Neural cell (in vitro differentiated cells): Measurements from ENCODE around the gene OST4.

Experiments
- EP300 ChIP-seq: fragments of 450-650 bp; conservative IDR thresholded peaks from 2 replicates; pipeline ENCODE4 v1.6.1; 2014; ENCODE audit warnings: antibody characterized with exemption, mild to moderate bottlenecking, moderate library complexity; ENCODE audit not compliant: poor library complexity, severe bottlenecking
- MXI1 ChIP-seq: fragments of 450-650 bp; conservative IDR thresholded peaks from 2 replicates; pipeline ENCODE4 v1.6.1; 2014; ENCODE audit warnings: antibody characterized with exemption, mild to moderate bottlenecking; ENCODE audit not compliant: poor library complexity, severe bottlenecking
- SMC3 ChIP-seq: fragments of 450-650 bp; conservative IDR thresholded peaks from 2 replicates; pipeline ENCODE4 v1.6.1; 2014; ENCODE audit warnings: antibody characterized with exemption, mild to moderate bottlenecking, moderate library complexity; ENCODE audit not compliant: poor library complexity
- TF ChIP-seq, protein P1 (sequence below): fragments of 450-650 bp; IDR thresholded peaks from 2 replicates; pipeline ENCODE4 v1.5.1; 2014; ENCODE audit warnings: antibody characterized with exemption, mild to moderate bottlenecking, moderate library complexity; ENCODE audit not compliant: poor library complexity, severe bottlenecking

GRCh38 chr2:27053321-27053720 is 18.1 kb downstream of the OST4 start:
- TF ChIP-seq SMC3 (no peak), EP300 (no peak), MXI1 (no peak)
- TF ChIP-seq, protein P1, sequence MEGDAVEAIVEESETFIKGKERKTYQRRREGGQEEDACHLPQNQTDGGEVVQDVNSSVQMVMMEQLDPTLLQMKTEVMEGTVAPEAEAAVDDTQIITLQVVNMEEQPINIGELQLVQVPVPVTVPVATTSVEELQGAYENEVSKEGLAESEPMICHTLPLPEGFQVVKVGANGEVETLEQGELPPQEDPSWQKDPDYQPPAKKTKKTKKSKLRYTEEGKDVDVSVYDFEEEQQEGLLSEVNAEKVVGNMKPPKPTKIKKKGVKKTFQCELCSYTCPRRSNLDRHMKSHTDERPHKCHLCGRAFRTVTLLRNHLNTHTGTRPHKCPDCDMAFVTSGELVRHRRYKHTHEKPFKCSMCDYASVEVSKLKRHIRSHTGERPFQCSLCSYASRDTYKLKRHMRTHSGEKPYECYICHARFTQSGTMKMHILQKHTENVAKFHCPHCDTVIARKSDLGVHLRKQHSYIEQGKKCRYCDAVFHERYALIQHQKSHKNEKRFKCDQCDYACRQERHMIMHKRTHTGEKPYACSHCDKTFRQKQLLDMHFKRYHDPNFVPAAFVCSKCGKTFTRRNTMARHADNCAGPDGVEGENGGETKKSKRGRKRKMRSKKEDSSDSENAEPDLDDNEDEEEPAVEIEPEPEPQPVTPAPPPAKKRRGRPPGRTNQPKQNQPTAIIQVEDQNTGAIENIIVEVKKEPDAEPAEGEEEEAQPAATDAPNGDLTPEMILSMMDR, result no peak
